ENCODE results near the gene ACP6.

- TF ChIP-seq CTCF (conservative IDR thresholded peaks at IDR 0.05 in 1 of 2, IDR thresholded peaks at IDR 0.05 in 1 of 2; ENCODE audit: extremely low read depth in 1 of 2, insufficient read depth in 1 of 2, low read depth in 1 of 2, low read length in 2 of 2): no peak
- no peak for TF ChIP-seq EZH2 (IDR thresholded peaks at IDR 0.05; ENCODE audit: borderline replicate concordance, low read length)
Observed at GRCh38 chr1:147626291-147626690, 44.0 kb downstream of the ACP6 start.
